DND-41 (cell line): ENCODE data around the gene SLC29A2.

ENCODE experiments used
- ATAC-seq: fragments of 200-7000 bp; cut with Tn5 transposase; 3 replicates; pipeline ENCODE4 v1.9.1; 2021; ENCODE audit warnings: low read depth; ENCODE audit not compliant: insufficient read depth
- DNase-seq: peaks from one replicate; pipeline ENCODE4 v3.0.0-alpha.2; 2020
- H2AFZ ChIP-seq: 2 replicates; pipeline ENCODE4 v1.6.0; 2012; ENCODE audit warnings: low read depth, low read length
- H3K27ac ChIP-seq: 2 replicates; pipeline ENCODE4 v1.5.1; 2012; ENCODE audit warnings: low read length, inconsistent platforms
- H3K27me3 ChIP-seq: fragments of 200-600 bp; sonication (generic); 2 replicates; pipeline ENCODE4 v1.6.0; 2012; ENCODE audit warnings: low read length, mild to moderate bottlenecking, inconsistent platforms; ENCODE audit not compliant: insufficient read depth, poor library complexity
- H3K36me3 ChIP-seq: 2 replicates; pipeline ENCODE4 v1.5.1; 2012; ENCODE audit warnings: low read length, inconsistent platforms; ENCODE audit not compliant: insufficient read depth
- H3K4me1 ChIP-seq: 2 replicates; pipeline ENCODE4 v1.5.1; 2012; ENCODE audit warnings: mild to moderate bottlenecking, low read length; ENCODE audit not compliant: insufficient read depth
- H3K4me2 ChIP-seq: 2 replicates; pipeline ENCODE4 v1.6.0; 2012; ENCODE audit warnings: mild to moderate bottlenecking, moderate library complexity, low read length, inconsistent platforms; ENCODE audit not compliant: insufficient read depth
- H3K4me3 ChIP-seq, 2 experiments: fragments of 200-600 bp in 1 of 2; shearing (Covaris generic) in 1 of 2; 2 replicates each; pipeline ENCODE4 v1.5.1; 2012 to 2016; ENCODE audit warnings: inconsistent platforms in 2 of 2, low read length in 2 of 2, mild to moderate bottlenecking in 2 of 2, low read depth in 1 of 2, moderate library complexity in 1 of 2
- H3K79me2 ChIP-seq: 2 replicates; pipeline ENCODE4 v1.6.0; 2012; ENCODE audit warnings: low read length, inconsistent platforms; ENCODE audit not compliant: insufficient read depth
- H3K9ac ChIP-seq: 2 replicates; pipeline ENCODE4 v1.6.0; 2012; ENCODE audit warnings: low read depth, mild to moderate bottlenecking, inconsistent platforms, low read length, moderate library complexity
- H3K9me3 ChIP-seq: 2 replicates; pipeline ENCODE4 v1.5.1; 2012; ENCODE audit warnings: low read length, moderate library complexity, mild to moderate bottlenecking, inconsistent platforms; ENCODE audit not compliant: insufficient read depth, severe bottlenecking
- H4K20me1 ChIP-seq: 2 replicates; pipeline ENCODE4 v1.6.0; 2012; ENCODE audit warnings: low read length; ENCODE audit not compliant: insufficient read depth
- EZH2 ChIP-seq: IDR thresholded peaks from 3 replicates; pipeline ENCODE4 v1.6.1; 2012; ENCODE audit warnings: borderline replicate concordance, low read depth, mild to moderate bottlenecking, moderate library complexity, low read length, inconsistent platforms; ENCODE audit not compliant: severe bottlenecking
- TF ChIP-seq, protein P1 (sequence below): IDR thresholded peaks from 2 replicates; pipeline ENCODE4 v1.5.1; 2012; ENCODE audit warnings: borderline replicate concordance, low read length, moderate library complexity, mild to moderate bottlenecking; ENCODE audit not compliant: poor library complexity, severe bottlenecking; ENCODE audit errors: extremely low read depth

Gene SLC29A2

DNA sequence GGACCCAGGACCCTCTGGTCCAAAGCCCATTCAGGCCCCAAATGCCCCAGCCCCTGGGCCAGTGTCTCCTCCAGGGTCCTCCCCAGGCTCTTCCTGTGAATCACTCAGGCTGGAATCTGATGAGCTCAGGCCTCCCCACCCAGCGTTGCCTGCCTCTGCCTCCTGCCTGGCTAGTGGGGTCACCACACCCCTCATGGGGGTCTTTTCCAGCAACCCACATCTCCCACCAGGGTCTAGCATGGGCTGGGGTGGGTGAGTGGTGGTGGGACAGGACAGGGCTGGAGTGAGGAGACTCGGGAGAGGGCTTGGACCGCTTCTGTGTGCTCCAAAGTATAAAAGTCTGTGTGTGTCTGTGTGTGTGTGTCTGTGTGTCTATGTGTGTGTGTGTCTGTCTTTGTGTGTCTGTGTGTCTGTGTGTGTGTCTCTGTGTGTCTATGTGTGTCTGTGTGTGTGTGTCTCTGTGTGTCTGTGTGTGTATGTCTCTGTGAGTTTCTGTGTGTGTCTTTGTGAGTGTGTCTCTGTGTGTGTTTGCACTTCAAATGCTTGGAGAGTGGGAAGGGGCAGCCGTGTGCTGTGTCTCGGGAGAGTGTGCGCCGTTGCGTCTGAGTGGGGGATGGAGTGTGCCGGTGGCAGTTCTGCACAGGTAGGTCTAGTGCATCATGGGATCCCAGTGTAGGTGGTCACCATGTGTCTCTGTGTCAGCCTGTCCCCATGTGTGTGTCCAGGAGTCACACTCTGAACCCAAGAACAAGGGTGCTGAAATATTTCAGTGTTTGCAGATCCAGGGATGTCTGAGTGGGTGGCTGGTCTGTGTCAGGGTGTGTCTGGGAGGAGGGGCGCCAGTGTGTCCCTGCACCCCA, 44.2 kb downstream of the SLC29A2 start:
- H4K20me1 ChIP-seq: peaks cover 2% of the 10 kb centered on the region; the same call in 1 of the 2 replicates
- ATAC-seq: no peak
- no peak for DNase-seq
- no peak overlapping the region for H3K9ac ChIP-seq
- H3K27ac ChIP-seq: peak overlapping the region; percentile 92
- TF ChIP-seq, protein P1, sequence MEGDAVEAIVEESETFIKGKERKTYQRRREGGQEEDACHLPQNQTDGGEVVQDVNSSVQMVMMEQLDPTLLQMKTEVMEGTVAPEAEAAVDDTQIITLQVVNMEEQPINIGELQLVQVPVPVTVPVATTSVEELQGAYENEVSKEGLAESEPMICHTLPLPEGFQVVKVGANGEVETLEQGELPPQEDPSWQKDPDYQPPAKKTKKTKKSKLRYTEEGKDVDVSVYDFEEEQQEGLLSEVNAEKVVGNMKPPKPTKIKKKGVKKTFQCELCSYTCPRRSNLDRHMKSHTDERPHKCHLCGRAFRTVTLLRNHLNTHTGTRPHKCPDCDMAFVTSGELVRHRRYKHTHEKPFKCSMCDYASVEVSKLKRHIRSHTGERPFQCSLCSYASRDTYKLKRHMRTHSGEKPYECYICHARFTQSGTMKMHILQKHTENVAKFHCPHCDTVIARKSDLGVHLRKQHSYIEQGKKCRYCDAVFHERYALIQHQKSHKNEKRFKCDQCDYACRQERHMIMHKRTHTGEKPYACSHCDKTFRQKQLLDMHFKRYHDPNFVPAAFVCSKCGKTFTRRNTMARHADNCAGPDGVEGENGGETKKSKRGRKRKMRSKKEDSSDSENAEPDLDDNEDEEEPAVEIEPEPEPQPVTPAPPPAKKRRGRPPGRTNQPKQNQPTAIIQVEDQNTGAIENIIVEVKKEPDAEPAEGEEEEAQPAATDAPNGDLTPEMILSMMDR: no peak
- no peak for TF ChIP-seq EZH2
- H3K27me3 ChIP-seq: no peaks in the 10 kb centered on the region
- H3K4me1 ChIP-seq: peaks cover 37% of the 10 kb centered on the region
- H3K4me3 ChIP-seq: no peak overlapping the region
- H2AFZ ChIP-seq: no peak overlapping the region
- H3K36me3 ChIP-seq: no peaks in the 10 kb centered on the region
- no peak overlapping the region for H3K4me2 ChIP-seq
- no peaks in the 10 kb centered on the region for H3K79me2 ChIP-seq
- H3K9me3 ChIP-seq: no peaks in the 10 kb centered on the region

DNA sequence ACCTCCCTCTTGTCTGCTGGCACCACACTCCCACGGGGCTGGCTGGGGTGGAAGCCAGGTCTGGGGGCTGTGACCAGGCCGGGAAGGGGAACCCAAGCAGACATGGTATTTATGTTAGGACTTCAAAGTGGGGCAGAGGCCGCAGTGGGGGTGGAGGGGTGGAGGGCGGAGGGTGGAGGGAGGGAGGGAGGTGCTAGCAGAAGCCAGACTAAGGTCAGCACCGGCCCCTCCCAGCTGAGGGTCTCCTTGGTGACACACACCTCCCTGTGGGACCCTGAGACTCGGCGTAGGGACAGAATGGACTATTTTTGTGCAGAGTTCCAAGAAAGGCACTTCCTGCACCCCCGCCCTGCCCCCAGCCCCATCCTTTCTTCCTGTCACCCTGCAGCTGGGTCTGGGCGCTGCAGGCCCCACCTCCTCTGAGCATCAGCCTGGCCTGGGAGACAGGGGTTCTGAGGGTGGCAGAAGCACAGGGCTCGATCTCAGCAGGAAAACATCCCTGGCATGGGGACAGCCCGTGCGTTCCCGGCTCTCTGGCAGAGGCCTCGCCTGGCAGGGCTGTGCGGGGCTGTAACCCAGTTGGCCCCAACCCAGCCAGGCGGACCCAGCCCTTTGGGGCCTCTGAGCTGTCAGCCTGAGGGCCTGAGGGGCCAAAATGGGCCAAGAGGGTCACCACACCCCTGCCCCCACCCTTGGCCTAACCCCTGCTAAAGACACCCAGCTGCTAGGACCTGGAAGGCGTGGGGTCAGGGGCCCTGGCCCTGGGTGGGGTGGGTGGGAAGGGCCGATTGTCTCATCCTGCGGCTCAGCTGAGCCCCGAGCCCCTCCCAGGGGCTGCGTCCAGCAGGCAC, 45.1 kb downstream of the SLC29A2 start:
- H4K20me1 ChIP-seq: peaks cover 2% of the 10 kb centered on the region; the same call in 1 of the 2 replicates
- DNase-seq (peak; percentile 94), ATAC-seq (peak; percentile 91)
- H3K27me3 ChIP-seq: no peaks in the 10 kb centered on the region
- no peaks in the 10 kb centered on the region for H3K79me2 ChIP-seq
- 0 out of 2 replicates have a peak overlapping the region, but pooled peaks have one; percentile 55 for H2AFZ ChIP-seq
- H3K36me3 ChIP-seq: no peaks in the 10 kb centered on the region
- peak overlapping the region; percentile 92 for H3K27ac ChIP-seq
- no peaks in the 10 kb centered on the region for H3K9me3 ChIP-seq
- H3K9ac ChIP-seq: peak overlapping the region; percentile 49
- peaks cover 37% of the 10 kb centered on the region for H3K4me1 ChIP-seq
- TF ChIP-seq, protein P1: no peak
- TF ChIP-seq EZH2: no peak
- H3K4me2 ChIP-seq: peak overlapping the region; percentile 52
- H3K4me3 ChIP-seq: peak overlapping the region in 1 of 2 experiments; percentile 36; a peak in 1 of 4 replicates

DNA sequence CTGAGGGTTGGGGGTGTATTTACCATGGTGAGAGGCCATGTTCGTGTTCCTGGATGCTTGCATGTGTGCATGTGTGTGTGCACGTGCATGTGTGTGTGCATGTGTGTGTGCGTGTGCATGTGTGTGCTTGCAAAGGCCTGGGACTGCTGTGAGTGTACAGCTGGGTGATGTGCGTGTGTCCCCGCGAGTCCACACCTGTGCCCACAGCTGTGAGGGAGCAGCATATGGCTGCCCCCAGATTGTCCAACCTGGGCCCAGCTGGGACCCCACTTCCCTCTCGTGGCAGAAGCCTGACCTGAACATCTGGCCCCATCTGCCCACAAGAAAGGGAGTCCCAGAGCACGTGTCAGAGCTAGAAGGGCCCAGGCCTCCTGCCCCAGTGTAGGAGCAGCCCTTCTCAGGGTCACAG, 46.3 kb downstream of the SLC29A2 start:
- no peak overlapping the region for H2AFZ ChIP-seq
- H3K4me1 ChIP-seq: peaks cover 37% of the 10 kb centered on the region
- DNase-seq (peak; percentile 71), ATAC-seq (no peak)
- H3K9ac ChIP-seq: peak overlapping the region; percentile 49; the same call in 1 of the 2 replicates
- no peaks in the 10 kb centered on the region for H3K36me3 ChIP-seq
- H3K4me3 ChIP-seq: no peak overlapping the region
- TF ChIP-seq, protein P1: no peak
- no peak for TF ChIP-seq EZH2
- no peaks in the 10 kb centered on the region for H3K79me2 ChIP-seq
- peak overlapping the region; percentile 92 for H3K27ac ChIP-seq
- H4K20me1 ChIP-seq: peaks cover 2% of the 10 kb centered on the region; the same call in 1 of the 2 replicates
- H3K9me3 ChIP-seq: no peaks in the 10 kb centered on the region
- H3K27me3 ChIP-seq: no peaks in the 10 kb centered on the region
- peak overlapping the region; percentile 52; the same call in 1 of the 2 replicates for H3K4me2 ChIP-seq
